ENCODE results near the gene ENGASE.

ENGASE gene

DNA sequence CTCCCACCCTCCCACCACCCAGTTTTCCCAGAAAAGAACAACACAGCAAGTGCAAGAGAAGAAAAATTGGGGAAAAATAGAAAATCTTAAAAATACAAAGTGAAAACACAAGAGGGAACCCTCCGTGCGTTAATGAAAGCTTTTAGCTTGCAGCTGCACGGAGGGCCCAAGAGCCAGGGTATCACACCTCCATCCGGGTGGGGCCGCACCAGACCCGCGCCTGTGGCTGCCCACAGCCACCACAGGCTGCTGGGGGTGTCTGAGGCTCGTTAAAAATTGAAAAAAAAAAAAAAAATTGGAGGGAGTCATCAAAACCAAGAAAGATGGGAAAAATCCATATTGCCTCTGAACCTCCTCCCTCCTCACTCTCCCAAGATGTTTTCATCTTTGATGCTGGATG, 18.6 kb downstream of the ENGASE start:
- peaks cover 18% of the 10 kb centered on the region for H3K27me3 ChIP-seq (replicated peaks; ENCODE audit: control insufficient read depth, insufficient read depth, low read length, poor library complexity, severe bottlenecking)

GRCh38 chr17:79094261-79094660, 19.6 kb downstream of the ENGASE start:
- H3K27me3 ChIP-seq (replicated peaks; ENCODE audit: control insufficient read depth, insufficient read depth, low read length, poor library complexity, severe bottlenecking): peaks cover 18% of the 10 kb centered on the region

More for the DNA sequence above, 18.6 kb downstream of the ENGASE start:
- no peak overlapping the region for H3K27ac ChIP-seq (ENCODE audit: insufficient read depth, low read length, poor library complexity, severe bottlenecking)
- DNase-seq: no peak
- H3K9me3 ChIP-seq (ENCODE audit: control insufficient read depth, low read length): no peaks in the 10 kb centered on the region
- peaks cover 5% of the 10 kb centered on the region for H3K4me1 ChIP-seq (ENCODE audit: control insufficient read depth, insufficient read depth, low read length, poor library complexity, severe bottlenecking)
- no peaks in the 10 kb centered on the region for H3K36me3 ChIP-seq (ENCODE audit: control insufficient read depth, insufficient read depth, low read length)
- H3K4me3 ChIP-seq (ENCODE audit: insufficient read depth, low read depth, low read length, poor library complexity, severe bottlenecking): no peak overlapping the region

GRCh38 chr17:79095345-79096055, 20.9 kb downstream of the ENGASE start:
- peaks cover 18% of the 10 kb centered on the region for H3K27me3 ChIP-seq (replicated peaks; ENCODE audit: control insufficient read depth, insufficient read depth, low read length, poor library complexity, severe bottlenecking)
- peaks cover 5% of the 10 kb centered on the region for H3K4me1 ChIP-seq (ENCODE audit: control insufficient read depth, insufficient read depth, low read length, poor library complexity, severe bottlenecking)
- no peak for DNase-seq
- no peaks in the 10 kb centered on the region for H3K9me3 ChIP-seq (ENCODE audit: control insufficient read depth, low read length)
- H3K36me3 ChIP-seq (ENCODE audit: control insufficient read depth, insufficient read depth, low read length): no peaks in the 10 kb centered on the region
- no peak overlapping the region for H3K4me3 ChIP-seq (ENCODE audit: insufficient read depth, low read depth, low read length, poor library complexity, severe bottlenecking)
- no peak overlapping the region for H3K27ac ChIP-seq (ENCODE audit: insufficient read depth, low read length, poor library complexity, severe bottlenecking)

More at GRCh38 chr17:79094261-79094660, 19.6 kb downstream of the ENGASE start:
- Histone ChIP-seq H3K9me3 (ENCODE audit: control insufficient read depth, low read length) (no peaks in the 10 kb centered on the region), H3K36me3 (ENCODE audit: control insufficient read depth, insufficient read depth, low read length) (no peaks in the 10 kb centered on the region), H3K4me3 (ENCODE audit: insufficient read depth, low read depth, low read length, poor library complexity, severe bottlenecking) (no peak overlapping the region), H3K27ac (ENCODE audit: insufficient read depth, low read length, poor library complexity, severe bottlenecking) (no peak overlapping the region), H3K4me1 (ENCODE audit: control insufficient read depth, insufficient read depth, low read length, poor library complexity, severe bottlenecking) (peaks cover 5% of the 10 kb centered on the region)
- no peak for DNase-seq

DNA sequence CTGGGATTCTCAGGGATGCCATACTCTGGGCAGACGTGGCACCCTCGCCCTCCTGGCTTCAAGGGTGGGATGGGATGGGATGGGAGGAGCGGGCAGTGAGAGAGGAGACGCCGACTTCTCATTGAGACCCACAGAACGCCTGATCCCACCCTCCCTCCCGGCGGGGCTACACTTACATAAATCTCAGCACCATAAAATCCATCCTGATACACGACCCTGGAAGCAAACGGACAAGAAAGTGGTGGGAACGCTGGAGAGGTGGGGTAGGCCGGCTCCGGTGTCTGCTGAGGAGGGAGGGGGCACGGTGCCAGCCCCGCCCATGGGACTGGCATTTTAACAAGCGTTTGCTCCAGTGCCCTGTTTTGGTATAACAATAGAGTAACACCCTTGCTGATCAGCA, 21.9 kb downstream of the ENGASE start:
- H3K27ac ChIP-seq (ENCODE audit: insufficient read depth, low read length, poor library complexity, severe bottlenecking): no peak overlapping the region
- H3K9me3 ChIP-seq (ENCODE audit: control insufficient read depth, low read length): no peaks in the 10 kb centered on the region
- no peak for DNase-seq
- no peaks in the 10 kb centered on the region for H3K36me3 ChIP-seq (ENCODE audit: control insufficient read depth, insufficient read depth, low read length)
- peaks cover 5% of the 10 kb centered on the region for H3K4me1 ChIP-seq (ENCODE audit: control insufficient read depth, insufficient read depth, low read length, poor library complexity, severe bottlenecking)
- no peak overlapping the region for H3K4me3 ChIP-seq (ENCODE audit: insufficient read depth, low read depth, low read length, poor library complexity, severe bottlenecking)
- H3K27me3 ChIP-seq (replicated peaks; ENCODE audit: control insufficient read depth, insufficient read depth, low read length, poor library complexity, severe bottlenecking): peaks cover 18% of the 10 kb centered on the region

DNA sequence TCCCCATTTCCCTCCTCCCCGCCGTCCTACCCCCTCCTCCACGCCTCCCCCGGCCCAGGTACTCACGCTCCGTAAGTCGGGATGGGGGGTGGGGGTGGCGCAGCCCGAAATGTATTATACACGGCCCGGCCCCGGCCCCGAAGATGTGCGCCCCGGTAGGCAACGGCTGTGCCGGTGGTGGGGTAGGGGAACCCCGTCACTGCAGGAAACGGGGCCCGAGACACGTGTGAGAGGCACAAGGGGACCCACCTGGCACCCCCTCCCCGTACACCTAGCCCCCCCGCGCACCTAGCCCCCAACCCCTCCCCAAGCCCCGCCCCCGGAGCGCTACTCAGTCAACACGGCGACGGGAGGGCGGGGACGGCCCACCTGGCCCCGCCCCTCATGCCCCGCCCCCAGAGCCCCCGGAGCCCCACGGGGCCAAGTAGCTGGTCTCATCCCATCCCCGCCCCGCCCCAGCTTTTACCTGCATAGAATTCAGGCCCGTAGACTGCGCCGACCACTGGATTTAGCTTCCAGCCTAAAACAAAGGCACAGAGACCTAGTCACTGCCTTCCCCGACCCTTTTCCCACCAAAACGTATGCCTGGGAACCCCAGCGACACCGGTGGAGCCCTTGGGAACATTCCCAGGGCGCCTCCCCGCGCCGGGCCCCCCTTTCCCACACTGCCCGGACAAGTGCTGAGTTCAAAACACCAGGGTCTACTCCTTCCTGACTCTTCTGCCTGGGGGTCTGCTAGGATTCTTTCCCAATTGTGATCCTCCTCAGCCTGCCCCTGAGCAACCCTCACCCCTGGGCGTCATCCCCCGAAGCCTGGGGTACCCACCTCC, 22.8 kb downstream of the ENGASE start:
- no peak overlapping the region for H3K27ac ChIP-seq (ENCODE audit: insufficient read depth, low read length, poor library complexity, severe bottlenecking)
- H3K36me3 ChIP-seq (ENCODE audit: control insufficient read depth, insufficient read depth, low read length): no peaks in the 10 kb centered on the region
- DNase-seq: no peak
- peaks cover 5% of the 10 kb centered on the region for H3K4me1 ChIP-seq (ENCODE audit: control insufficient read depth, insufficient read depth, low read length, poor library complexity, severe bottlenecking)
- no peaks in the 10 kb centered on the region for H3K9me3 ChIP-seq (ENCODE audit: control insufficient read depth, low read length)
- H3K4me3 ChIP-seq (ENCODE audit: insufficient read depth, low read depth, low read length, poor library complexity, severe bottlenecking): no peak overlapping the region
- H3K27me3 ChIP-seq (replicated peaks; ENCODE audit: control insufficient read depth, insufficient read depth, low read length, poor library complexity, severe bottlenecking): peaks cover 23% of the 10 kb centered on the region

DNA sequence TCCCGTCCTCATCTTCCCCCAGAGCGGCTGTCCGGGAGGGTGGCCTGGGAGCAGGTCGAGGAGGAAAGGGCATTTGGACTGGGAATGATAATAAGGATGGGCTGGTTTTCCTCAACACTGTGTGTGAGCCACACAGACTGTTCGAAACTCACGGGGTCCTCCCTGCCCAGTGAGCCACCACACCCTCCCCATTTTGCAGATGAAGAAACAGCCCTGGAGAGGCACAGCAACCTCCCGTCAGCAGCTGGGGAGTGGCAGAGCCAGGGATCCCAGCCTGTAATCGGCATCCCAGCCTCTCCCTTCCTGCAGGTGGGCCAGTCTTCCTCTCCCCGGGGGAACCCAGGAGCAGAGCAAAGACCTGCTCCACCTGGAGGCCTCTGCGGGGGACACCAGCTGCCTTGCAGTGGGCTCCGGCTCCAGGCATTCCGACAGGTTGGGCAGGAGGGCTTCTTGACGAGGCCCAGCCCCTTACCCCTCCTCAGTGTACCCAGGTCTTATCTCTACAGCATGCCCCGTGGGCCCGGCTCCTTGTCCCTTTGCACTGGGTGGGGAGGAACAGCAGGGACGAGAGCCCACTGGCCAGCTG, 23.8 kb downstream of the ENGASE start:
- H3K4me3 ChIP-seq (ENCODE audit: insufficient read depth, low read depth, low read length, poor library complexity, severe bottlenecking): no peak overlapping the region
- peaks cover 28% of the 10 kb centered on the region for H3K27me3 ChIP-seq (replicated peaks; ENCODE audit: control insufficient read depth, insufficient read depth, low read length, poor library complexity, severe bottlenecking)
- no peaks in the 10 kb centered on the region for H3K36me3 ChIP-seq (ENCODE audit: control insufficient read depth, insufficient read depth, low read length)
- no peak for DNase-seq
- H3K9me3 ChIP-seq (ENCODE audit: control insufficient read depth, low read length): no peaks in the 10 kb centered on the region
- peaks cover 5% of the 10 kb centered on the region for H3K4me1 ChIP-seq (ENCODE audit: control insufficient read depth, insufficient read depth, low read length, poor library complexity, severe bottlenecking)
- no peak overlapping the region for H3K27ac ChIP-seq (ENCODE audit: insufficient read depth, low read length, poor library complexity, severe bottlenecking)

DNA sequence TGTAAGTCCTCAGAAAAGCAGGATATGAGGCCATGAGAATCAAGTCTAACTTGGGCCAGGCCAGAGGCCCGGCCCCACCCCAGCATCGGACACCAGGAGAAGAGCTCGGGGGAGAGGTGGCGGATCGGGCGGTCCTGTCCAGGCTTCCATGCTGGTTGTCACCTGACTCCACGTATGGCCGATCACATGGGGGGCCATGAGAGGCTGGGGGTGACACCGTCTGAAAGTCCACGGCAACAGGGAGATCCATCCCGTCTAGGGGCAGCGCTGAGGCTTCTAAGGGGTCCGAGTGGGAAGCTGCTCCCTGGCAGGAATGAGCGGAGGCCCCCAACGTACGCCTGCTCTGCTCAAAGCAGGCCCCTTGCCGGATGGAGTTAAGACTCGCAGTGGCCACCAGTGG, 25.8 kb downstream of the ENGASE start:
- Histone ChIP-seq H3K27ac (ENCODE audit: insufficient read depth, low read length, poor library complexity, severe bottlenecking) (no peak overlapping the region), H3K4me3 (ENCODE audit: insufficient read depth, low read depth, low read length, poor library complexity, severe bottlenecking) (no peak overlapping the region), H3K9me3 (ENCODE audit: control insufficient read depth, low read length) (no peaks in the 10 kb centered on the region), H3K27me3 (replicated peaks; ENCODE audit: control insufficient read depth, insufficient read depth, low read length, poor library complexity, severe bottlenecking) (peaks cover 24% of the 10 kb centered on the region), H3K4me1 (ENCODE audit: control insufficient read depth, insufficient read depth, low read length, poor library complexity, severe bottlenecking) (peaks cover 5% of the 10 kb centered on the region), H3K36me3 (ENCODE audit: control insufficient read depth, insufficient read depth, low read length) (no peaks in the 10 kb centered on the region)
- no peak for DNase-seq

DNA sequence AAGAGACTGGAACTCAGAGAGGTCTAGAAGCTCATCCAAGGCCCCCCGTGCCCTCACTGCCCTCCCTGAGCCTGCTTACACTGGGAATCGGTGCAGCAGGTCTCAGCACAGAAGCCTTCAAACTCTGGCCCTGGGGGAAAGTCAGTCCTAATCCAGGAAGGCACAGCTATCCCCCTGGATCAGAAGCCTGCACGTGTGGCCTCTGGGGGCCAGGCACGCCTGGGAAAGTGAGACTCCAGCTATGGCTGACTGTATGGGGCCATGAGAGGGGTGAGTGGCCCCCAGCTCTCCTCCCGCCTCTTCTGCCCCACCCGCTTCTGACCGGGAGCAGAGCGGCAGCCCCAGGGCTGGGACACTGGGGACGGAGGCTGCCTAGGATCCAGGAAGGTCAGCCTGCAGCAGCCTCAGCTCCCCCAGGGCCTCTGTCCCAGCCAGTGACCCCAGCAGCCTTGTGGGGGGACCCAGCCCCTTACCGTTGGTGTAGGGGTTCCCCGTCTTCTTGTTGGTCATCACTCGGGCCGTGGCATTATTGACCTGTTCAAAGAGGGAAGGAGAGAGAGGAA, 26.6 kb downstream of the ENGASE start:
- Histone ChIP-seq H3K27ac (ENCODE audit: insufficient read depth, low read length, poor library complexity, severe bottlenecking) (no peak overlapping the region), H3K9me3 (ENCODE audit: control insufficient read depth, low read length) (no peaks in the 10 kb centered on the region), H3K36me3 (ENCODE audit: control insufficient read depth, insufficient read depth, low read length) (no peaks in the 10 kb centered on the region), H3K27me3 (replicated peaks; ENCODE audit: control insufficient read depth, insufficient read depth, low read length, poor library complexity, severe bottlenecking) (peaks cover 24% of the 10 kb centered on the region), H3K4me3 (ENCODE audit: insufficient read depth, low read depth, low read length, poor library complexity, severe bottlenecking) (no peak overlapping the region), H3K4me1 (ENCODE audit: control insufficient read depth, insufficient read depth, low read length, poor library complexity, severe bottlenecking) (peaks cover 5% of the 10 kb centered on the region)
- DNase-seq: no peak

DNA sequence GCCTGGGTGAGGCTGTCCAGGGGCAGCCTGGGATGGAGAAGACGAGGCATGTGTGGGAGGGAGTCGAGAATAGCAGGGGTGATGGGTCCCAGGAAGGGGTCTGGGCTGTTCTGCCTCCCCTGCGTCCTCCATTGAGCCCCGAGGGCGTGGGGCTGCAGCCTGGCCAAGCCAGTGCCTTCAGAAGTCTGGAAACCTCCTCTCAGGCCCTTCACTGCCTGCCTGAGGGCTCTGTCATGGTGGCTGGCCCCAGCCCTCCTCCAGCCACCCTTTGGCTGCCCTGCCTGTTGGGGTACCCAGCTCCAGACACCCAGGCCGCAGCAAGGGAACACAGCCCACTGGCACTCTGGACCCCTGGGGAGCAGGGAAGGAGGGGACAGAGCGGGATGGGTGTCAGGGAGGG, 27.6 kb downstream of the ENGASE start:
- Histone ChIP-seq H3K27me3 (replicated peaks; ENCODE audit: control insufficient read depth, insufficient read depth, low read length, poor library complexity, severe bottlenecking) (peaks cover 17% of the 10 kb centered on the region), H3K27ac (ENCODE audit: insufficient read depth, low read length, poor library complexity, severe bottlenecking) (no peak overlapping the region), H3K4me1 (ENCODE audit: control insufficient read depth, insufficient read depth, low read length, poor library complexity, severe bottlenecking) (peaks cover under 1% of the 10 kb centered on the region), H3K36me3 (ENCODE audit: control insufficient read depth, insufficient read depth, low read length) (no peaks in the 10 kb centered on the region), H3K9me3 (ENCODE audit: control insufficient read depth, low read length) (no peaks in the 10 kb centered on the region), H3K4me3 (ENCODE audit: insufficient read depth, low read depth, low read length, poor library complexity, severe bottlenecking) (no peak overlapping the region)
- no peak for DNase-seq
